ENCODE measurements around the gene TRPM3.

TRPM3 gene

GRCh38 chr9:70692431-70692830 is 429.0 kb downstream of the TRPM3 start:
- no peak for DNase-seq (ENCODE audit: low read depth, low spot score)
- no peak for TF ChIP-seq CTCF (IDR thresholded peaks at IDR 0.05; ENCODE audit: insufficient read depth, low read length, missing control alignments)
- ChIA-PET POLR2A (no interaction called here), CTCF (interaction anchor here (0.6 to 1.3 kb wide), 2 partner anchors 52 to 127 kb away, joined by 3 read pairs; no protein-coding TSS in a partner anchor)
- H3K4me3 ChIP-seq (ENCODE audit: low read depth, low read length) = no peak overlapping the region

- no peak for TF ChIP-seq CTCF (IDR thresholded peaks at IDR 0.05; ENCODE audit: insufficient read depth, low read length, missing control alignments)
- H3K4me3 ChIP-seq (ENCODE audit: low read depth, low read length) = no peak overlapping the region
- POLR2A ChIA-PET = no interaction called here
- no peak for DNase-seq (ENCODE audit: low read depth, low spot score)
- CTCF ChIA-PET = no interaction called here
These were observed 432.7 kb downstream of the TRPM3 start for GRCh38 chr9:70688704-70689103.

- TF ChIP-seq CTCF (IDR thresholded peaks at IDR 0.05; ENCODE audit: insufficient read depth, low read length, missing control alignments) = no peak
- no peak overlapping the region for H3K4me3 ChIP-seq (ENCODE audit: low read depth, low read length)
- CTCF ChIA-PET = no interaction called here
- POLR2A ChIA-PET = no interaction called here
- DNase-seq (ENCODE audit: low read depth, low spot score) = no peak
These were observed 437.6 kb downstream of the TRPM3 start for GRCh38 chr9:70683841-70684240.

- no peak for DNase-seq (ENCODE audit: low read depth, low spot score)
- ChIA-PET POLR2A (no interaction called here), CTCF (no interaction called here)
- H3K4me3 ChIP-seq (ENCODE audit: low read depth, low read length) = no peak overlapping the region
- TF ChIP-seq CTCF (IDR thresholded peaks at IDR 0.05; ENCODE audit: insufficient read depth, low read length, missing control alignments) = no peak
These were observed 439.1 kb downstream of the TRPM3 start for GRCh38 chr9:70682298-70682697.

- CTCF ChIA-PET = no interaction called here
- no peak overlapping the region for H3K4me3 ChIP-seq (ENCODE audit: low read depth, low read length)
- POLR2A ChIA-PET = no interaction called here
- no peak for DNase-seq (ENCODE audit: low read depth, low spot score)
- no peak for TF ChIP-seq CTCF (IDR thresholded peaks at IDR 0.05; ENCODE audit: insufficient read depth, low read length, missing control alignments)
These were observed 441.6 kb downstream of the TRPM3 start for GRCh38 chr9:70679845-70680244.

GRCh38 chr9:70678153-70678552 is 443.3 kb downstream of the TRPM3 start:
- ChIA-PET CTCF (no interaction called here), POLR2A (no interaction called here)
- DNase-seq (ENCODE audit: low read depth, low spot score) = no peak
- no peak for TF ChIP-seq CTCF (IDR thresholded peaks at IDR 0.05; ENCODE audit: insufficient read depth, low read length, missing control alignments)
- H3K4me3 ChIP-seq (ENCODE audit: low read depth, low read length) = no peak overlapping the region
